Right cardiac atrium (tissue), 5 donors: Measurements from ENCODE around the gene FADS3. TPM values are rescaled to one million over a fixed set of nuclear protein-coding genes. Genes with fewer than 3 reads are reported as not detected.

Experiments
- ATAC-seq, 2 donors: fragments of 200-7000 bp; cut with Tn5 transposase; one replicate each; pipeline versions ENCODE4 v1.8.0 to v1.9.1; 2020; ENCODE audit warnings: moderate library complexity in 2 of 2, mild to moderate bottlenecking in 1 of 2
- DNase-seq, 3 donors: peaks; one replicate each; pipeline ENCODE4 v3.0.0-alpha.2; 2020
- H3K27ac ChIP-seq: one replicate; pipeline ENCODE4 v1.5.1; 2013; ENCODE audit warnings: mild to moderate bottlenecking, low read length, control low read depth, moderate library complexity
- H3K27me3 ChIP-seq: one replicate; pipeline ENCODE4 v1.6.1; 2013; ENCODE audit not compliant: control insufficient read depth, insufficient read depth
- H3K4me1 ChIP-seq: one replicate; pipeline ENCODE4 v1.6.1; 2013; ENCODE audit warnings: low read length; ENCODE audit not compliant: control insufficient read depth, insufficient read depth
- H3K4me3 ChIP-seq: one replicate; pipeline ENCODE4 v1.5.1; 2013; ENCODE audit warnings: low read length, control low read depth
- H3K9me3 ChIP-seq: one replicate; pipeline ENCODE4 v1.6.1; 2013; ENCODE audit warnings: low read length; ENCODE audit not compliant: control insufficient read depth
- WGBS: extraction: QIAGEN DNeasy Blood & Tissue Kit; methylation state at CpG from one replicate; pipeline ENCODE4 v1.1.7; 2013; 5-methylcytosine and 5-hydroxymethylcytosine counted together
- intact Hi-C, 4 donors: fragments of 100-400 bp; cut with DNase I; formaldehyde crosslinking; loops; one replicate each; pipeline versions ENCODE4 v1.11.0 to v1.14.0; 2022 to 2023
- long read RNA-seq, 4 donors: library from polyadenylated mRNA; unstranded; transcript quantifications; one replicate each; pipeline ENCODE4 v2.0.0, GENCODE V29; 2020 to 2021
- polyA plus RNA-seq: library from polyadenylated mRNA; stranded (reverse); fragments of 200-250 nt; gene quantifications from one replicate; pipeline ENCODE4 v1.2.3, GENCODE V29; 2013
- total RNA-seq, 4 donors: library from RNA; stranded (reverse); fragmentation: NEBNext Ultra II Directional; extraction: Animal tissue kit (Norgen Biotek cat#: 25700); gene quantifications; one replicate each; pipeline ENCODE4 v1.2.1, GENCODE V29; 2021
- donor health status: healthy with polysubstance abuse.
- donor health status: DM: no; HTN: yes; CAD: no.
- donor health status: DM: no; HTN: no; CAD: no.
- donor health status: DM: no; HTN: yes; CAD: no; lungs with severe emphysema.
- donor health status: DM: yes; HTN: yes; CAD: no.

Gene FADS3, protein sequence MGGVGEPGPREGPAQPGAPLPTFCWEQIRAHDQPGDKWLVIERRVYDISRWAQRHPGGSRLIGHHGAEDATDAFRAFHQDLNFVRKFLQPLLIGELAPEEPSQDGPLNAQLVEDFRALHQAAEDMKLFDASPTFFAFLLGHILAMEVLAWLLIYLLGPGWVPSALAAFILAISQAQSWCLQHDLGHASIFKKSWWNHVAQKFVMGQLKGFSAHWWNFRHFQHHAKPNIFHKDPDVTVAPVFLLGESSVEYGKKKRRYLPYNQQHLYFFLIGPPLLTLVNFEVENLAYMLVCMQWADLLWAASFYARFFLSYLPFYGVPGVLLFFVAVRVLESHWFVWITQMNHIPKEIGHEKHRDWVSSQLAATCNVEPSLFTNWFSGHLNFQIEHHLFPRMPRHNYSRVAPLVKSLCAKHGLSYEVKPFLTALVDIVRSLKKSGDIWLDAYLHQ
- total RNA-seq (10 to 100 TPM; 37.5 to 50.1 (median 42.5) TPM), polyA plus RNA-seq (43.1 TPM)
- long read RNA-seq, donor 1, transcript FADS3-201 (12 exons, 1,779 nt): major isoform, 63 of 119 reads
- long read RNA-seq, donor 1, partial matches to known transcripts: 10 of 119 reads
- long read RNA-seq, donor 1, other reads (novel, unspliced or antisense): 45 of 119 reads
- long read RNA-seq, donor 2, transcript FADS3-201 (12 exons, 1,779 nt): major isoform, 37 of 68 reads
- long read RNA-seq, donor 2, partial matches to known transcripts: 5 of 68 reads
- long read RNA-seq, donor 2, other reads (novel, unspliced or antisense): 26 of 68 reads
- long read RNA-seq, donor 3, transcript FADS3-201 (12 exons, 1,779 nt): major isoform, 15 of 55 reads
- long read RNA-seq, donor 3, partial matches to known transcripts: 20 of 55 reads
- long read RNA-seq, donor 3, other reads (novel, unspliced or antisense): 19 of 55 reads
- long read RNA-seq, donor 4, transcript FADS3-201 (12 exons, 1,779 nt): major isoform, 41 of 86 reads
- long read RNA-seq, donor 4, partial matches to known transcripts: 8 of 86 reads
- long read RNA-seq, donor 4, other reads (novel, unspliced or antisense): 37 of 86 reads

DNA sequence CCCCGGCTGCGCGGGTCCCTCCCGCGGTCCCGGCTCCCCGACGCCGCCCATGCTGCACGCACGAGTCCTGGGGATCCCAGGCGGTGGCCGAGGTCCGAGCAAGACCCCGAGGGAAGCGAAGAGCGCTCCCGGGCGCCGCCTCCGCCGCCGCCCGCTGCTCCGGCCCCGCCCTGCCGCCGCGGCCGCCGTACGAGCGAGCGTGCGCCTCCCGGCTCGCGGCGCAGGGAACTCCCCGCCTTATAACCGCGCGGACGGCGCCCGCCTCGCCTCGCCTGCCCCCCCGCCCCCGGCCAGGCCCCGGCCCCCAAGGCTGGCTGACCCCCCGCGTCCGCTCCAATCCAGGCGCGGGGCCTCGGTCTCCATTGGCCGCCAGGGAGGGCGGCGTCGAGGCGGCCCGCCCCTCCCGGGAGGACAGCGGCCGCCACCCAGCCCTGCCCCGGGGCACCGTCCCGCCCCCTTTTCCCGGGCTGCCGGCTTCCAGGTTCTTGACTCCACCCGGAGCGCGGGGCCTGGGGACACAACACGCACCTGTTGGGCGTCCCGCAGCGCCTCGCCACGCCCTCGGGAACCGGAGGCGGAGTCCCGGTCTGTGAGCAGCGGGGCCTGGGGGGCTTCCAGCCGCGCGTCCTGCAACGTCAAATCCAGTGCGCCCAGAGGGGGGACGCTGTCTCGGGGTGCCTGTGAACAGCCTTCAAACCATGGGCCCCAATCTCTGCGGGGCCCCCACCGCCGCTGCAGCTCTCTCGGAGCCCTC lies at the start of gene FADS3:
Gene FADS3, minus strand, starts transcription at position 215 of the 754 bp plus-strand sequence. Its CDS starts 164 bp downstream, at position 51.
- peak; percentile 91 to 94 for ATAC-seq
- peak; percentile 90 to 96 (median 96) for DNase-seq
- under 1% methylated on average over 96 of the region's 96 CpGs for WGBS
- Histone ChIP-seq H3K27ac (peak within 1 kb of the TSS; percentile 89), H3K4me3 (peak within 1 kb of the TSS; percentile 61), H3K4me1 (peaks cover 12% of the 10 kb centered on the region), H3K27me3 (no peaks in the 10 kb centered on the region), H3K9me3 (no peaks in the 10 kb centered on the region)
- intact Hi-C loops: loop anchor here in 1 of 4 donors (10.0 kb wide), 1 partner anchor 97 kb away; the partner anchor contains the start of genes FEN1 and TMEM258

DNA sequence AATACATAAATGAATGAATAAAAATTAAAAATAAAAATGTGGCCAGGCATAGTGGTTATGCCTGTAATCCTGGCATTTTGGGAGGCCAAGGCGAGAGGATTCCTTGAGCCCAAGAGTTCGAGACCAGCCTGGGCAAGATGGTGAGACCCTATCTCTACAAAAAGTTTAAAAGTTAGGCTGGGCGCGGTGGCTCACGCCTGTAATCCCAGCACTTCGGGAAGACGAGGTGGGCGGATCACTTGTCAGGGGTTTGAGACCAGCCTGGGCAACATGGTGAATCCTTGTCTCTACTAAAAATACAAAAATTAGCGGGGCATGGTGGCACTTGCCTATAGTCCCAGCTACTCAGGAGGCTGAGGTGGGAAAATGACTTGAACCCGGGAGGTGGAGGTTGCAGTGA lies 49.1 kb upstream of the FADS3 start:
- WGBS: 93% methylated on average over 10 of the region's 10 CpGs
- Histone ChIP-seq H3K4me1 (no peaks in the 10 kb centered on the region), H3K9me3 (no peaks in the 10 kb centered on the region), H3K27me3 (no peaks in the 10 kb centered on the region), H3K4me3 (no peak overlapping the region), H3K27ac (no peak overlapping the region)
- no peak for ATAC-seq
- intact Hi-C loops: loop anchor here in 1 of 4 donors (10.0 kb wide), 1 partner anchor 134 kb away; no protein-coding TSS in a partner anchor
- DNase-seq: no peak

DNA sequence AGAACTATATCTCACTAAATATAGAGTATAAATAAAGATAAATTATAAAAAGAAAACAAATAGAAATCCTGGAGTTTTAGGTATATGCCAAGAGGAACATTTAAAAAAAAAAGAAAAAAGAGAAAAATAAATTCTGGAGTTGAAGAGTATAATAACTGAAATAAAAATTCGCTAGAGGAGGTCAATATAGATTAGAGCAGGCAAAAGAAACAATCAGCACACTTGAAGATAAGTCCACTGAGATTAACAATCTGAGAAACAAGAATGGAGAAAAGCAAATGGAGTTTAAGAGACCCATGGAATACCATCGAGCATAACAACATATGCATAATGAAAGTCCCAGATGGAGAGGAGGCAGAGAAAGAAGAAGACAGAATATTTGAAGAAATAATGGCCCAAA lies 44.5 kb upstream of the FADS3 start:
- Histone ChIP-seq H3K27me3 (no peaks in the 10 kb centered on the region), H3K4me1 (no peaks in the 10 kb centered on the region), H3K9me3 (no peaks in the 10 kb centered on the region), H3K4me3 (no peak overlapping the region), H3K27ac (no peak overlapping the region)
- no peak for DNase-seq
- ATAC-seq: no peak
- intact Hi-C loops: no loop called here
- WGBS: 81% methylated on average over 2 of the region's 2 CpGs

DNA sequence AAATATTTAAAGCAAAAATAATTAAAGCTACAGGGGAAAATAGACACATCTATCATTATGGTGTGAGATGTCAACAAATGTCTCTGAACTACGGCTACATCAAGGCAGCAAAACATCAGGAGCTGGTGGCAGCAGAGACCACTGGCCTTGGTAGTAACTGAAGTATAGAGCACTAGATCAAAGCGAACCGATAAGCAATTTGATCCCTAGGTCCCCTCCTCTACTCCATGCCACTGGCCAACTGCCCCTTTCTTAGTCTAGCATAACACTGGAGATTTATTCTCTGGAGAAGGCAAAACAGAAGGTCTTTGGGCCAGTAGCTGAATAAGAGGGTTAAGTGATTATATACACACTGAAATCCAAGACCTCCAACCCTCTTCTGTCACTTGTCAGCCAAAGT lies 39.6 kb upstream of the FADS3 start:
- 90% methylated on average over 3 of the region's 3 CpGs for WGBS

DNA sequence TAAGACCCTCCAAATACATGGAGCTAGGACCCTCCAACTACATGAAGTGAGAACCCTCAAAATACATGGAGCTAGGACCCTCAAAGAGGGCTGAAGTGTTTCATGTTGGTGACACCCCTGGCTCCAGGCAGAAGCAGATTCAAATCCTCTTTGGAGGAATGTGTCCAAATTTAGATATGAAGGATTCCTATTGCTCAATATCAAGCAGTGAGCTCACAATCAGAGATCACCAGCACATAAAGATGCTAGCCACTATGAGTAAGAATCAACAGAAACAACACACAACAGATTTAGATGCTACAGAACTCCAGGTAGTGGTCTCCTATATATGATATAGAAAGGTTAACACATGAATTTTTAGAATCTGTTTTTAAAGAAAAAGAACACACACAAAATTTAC lies 37.3 kb upstream of the FADS3 start:
- intact Hi-C loops: no loop called here
- no peak for ATAC-seq

More for the DNA sequence above, 39.6 kb upstream of the FADS3 start:
- DNase-seq (no peak), ATAC-seq (no peak)
- no peaks in the 10 kb centered on the region for H3K4me1 ChIP-seq
- no peak overlapping the region for H3K4me3 ChIP-seq
- intact Hi-C loops: no loop called here
- H3K27me3 ChIP-seq: no peaks in the 10 kb centered on the region
- H3K27ac ChIP-seq: no peak overlapping the region
- H3K9me3 ChIP-seq: no peaks in the 10 kb centered on the region

DNA sequence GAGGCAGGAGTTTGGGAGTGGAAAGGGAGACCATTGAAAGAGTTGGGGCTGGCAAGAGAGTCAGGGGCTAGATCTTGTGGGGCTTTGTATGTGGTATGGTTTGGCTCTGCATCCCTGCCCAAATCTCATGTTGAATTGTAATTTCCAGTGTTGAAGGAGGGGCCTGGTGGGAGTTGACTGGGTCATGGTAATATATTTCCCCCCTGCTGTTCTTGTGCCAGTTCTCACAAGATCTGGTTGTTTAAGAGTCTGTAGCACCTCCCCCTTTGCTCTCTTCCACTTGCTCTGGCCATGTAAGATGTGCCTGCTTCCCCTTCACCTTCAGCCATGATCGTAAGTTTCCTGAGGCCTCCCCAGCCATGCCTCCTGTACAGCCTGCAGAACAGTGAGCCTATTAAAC lies 36.2 kb upstream of the FADS3 start:
- intact Hi-C loops: no loop called here
- WGBS: 93% methylated on average over 1 of the region's 1 CpG
- Histone ChIP-seq H3K27ac (no peak overlapping the region), H3K4me1 (peaks cover 7% of the 10 kb centered on the region), H3K4me3 (no peak overlapping the region), H3K27me3 (no peaks in the 10 kb centered on the region), H3K9me3 (no peaks in the 10 kb centered on the region)
- no peak for ATAC-seq
- no peak for DNase-seq

More for the DNA sequence above, 37.3 kb upstream of the FADS3 start:
- no peak for DNase-seq
- H3K27ac ChIP-seq: no peak overlapping the region
- H3K4me1 ChIP-seq: no peaks in the 10 kb centered on the region
- H3K27me3 ChIP-seq: no peaks in the 10 kb centered on the region
- no peak overlapping the region for H3K4me3 ChIP-seq
- no peaks in the 10 kb centered on the region for H3K9me3 ChIP-seq

DNA sequence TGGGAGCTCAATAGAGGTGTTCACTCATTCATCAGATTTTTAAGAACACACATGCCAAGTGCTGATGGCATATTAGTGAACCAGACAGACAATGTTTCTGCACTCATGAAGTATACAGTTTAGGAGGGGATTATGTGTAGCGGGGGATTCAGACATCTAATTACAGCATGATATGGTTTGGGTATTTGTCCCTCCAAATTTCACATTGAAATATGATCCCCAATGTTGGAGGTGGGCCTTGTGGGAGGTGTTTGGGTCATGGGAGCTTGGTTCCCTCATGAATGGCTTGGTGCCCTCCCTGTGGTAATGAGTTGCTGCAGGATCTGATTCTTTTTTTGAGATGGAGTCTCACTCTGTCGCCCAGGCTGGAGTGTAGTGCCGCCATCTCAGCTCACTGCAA lies 34.9 kb upstream of the FADS3 start:
- Histone ChIP-seq H3K4me3 (no peak overlapping the region), H3K27me3 (no peaks in the 10 kb centered on the region), H3K9me3 (no peaks in the 10 kb centered on the region), H3K27ac (no peak overlapping the region), H3K4me1 (peaks cover 7% of the 10 kb centered on the region)
- intact Hi-C loops: no loop called here
- 90% methylated on average over 3 of the region's 3 CpGs for WGBS
- ATAC-seq: no peak
- DNase-seq: no peak

DNA sequence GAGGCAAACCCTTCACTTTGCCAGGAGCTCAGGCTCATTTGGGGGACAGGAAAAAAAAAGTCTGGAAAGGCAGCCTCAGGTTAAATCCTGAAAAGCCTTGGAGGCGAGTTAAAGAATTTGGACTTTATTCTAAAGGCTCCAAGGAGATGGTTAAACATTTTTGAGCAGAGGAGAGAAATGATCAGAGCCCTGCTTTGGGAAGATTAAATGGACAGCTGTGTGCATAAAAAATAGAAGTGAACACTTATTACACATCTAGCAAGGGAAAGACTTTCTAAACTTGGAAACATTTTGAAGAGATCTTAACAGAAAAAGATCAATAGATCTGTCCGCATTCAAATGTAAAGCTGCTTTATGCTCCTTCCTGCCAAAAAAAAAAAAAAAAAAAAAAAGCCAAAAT lies 34.4 kb upstream of the FADS3 start:
- Histone ChIP-seq H3K4me3 (no peak overlapping the region), H3K9me3 (no peaks in the 10 kb centered on the region), H3K4me1 (peaks cover 7% of the 10 kb centered on the region), H3K27ac (no peak overlapping the region), H3K27me3 (no peaks in the 10 kb centered on the region)
- intact Hi-C loops: no loop called here
- DNase-seq (no peak), ATAC-seq (no peak)
- 90% methylated on average over 2 of the region's 2 CpGs for WGBS

DNA sequence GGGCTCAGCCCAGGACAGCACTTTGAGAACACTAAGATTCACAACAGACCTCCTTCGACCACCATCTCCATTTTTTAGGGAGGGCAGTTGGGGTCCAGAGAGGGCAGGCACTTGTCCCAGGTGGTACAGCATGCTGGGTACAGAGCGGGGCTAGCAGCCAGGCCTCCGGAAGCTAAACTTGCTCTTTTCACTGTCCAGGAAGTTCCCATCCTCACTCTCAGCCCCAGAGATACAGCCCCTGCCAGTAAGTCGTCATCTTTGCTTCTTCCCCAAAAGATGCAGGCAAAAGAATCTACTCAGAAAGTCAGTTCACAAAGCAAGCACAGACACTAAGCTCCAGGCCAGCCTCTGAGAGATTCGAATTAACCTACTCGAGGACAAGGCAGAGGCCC lies 32.7 kb upstream of the FADS3 start:
- Histone ChIP-seq H3K27me3 (no peaks in the 10 kb centered on the region), H3K27ac (peak overlapping the region; percentile 86), H3K9me3 (no peaks in the 10 kb centered on the region), H3K4me3 (no peak overlapping the region), H3K4me1 (peaks cover 10% of the 10 kb centered on the region)
- no peak for DNase-seq
- ATAC-seq: no peak
- WGBS: 43% methylated on average over 6 of the region's 6 CpGs
- intact Hi-C loops: no loop called here

DNA sequence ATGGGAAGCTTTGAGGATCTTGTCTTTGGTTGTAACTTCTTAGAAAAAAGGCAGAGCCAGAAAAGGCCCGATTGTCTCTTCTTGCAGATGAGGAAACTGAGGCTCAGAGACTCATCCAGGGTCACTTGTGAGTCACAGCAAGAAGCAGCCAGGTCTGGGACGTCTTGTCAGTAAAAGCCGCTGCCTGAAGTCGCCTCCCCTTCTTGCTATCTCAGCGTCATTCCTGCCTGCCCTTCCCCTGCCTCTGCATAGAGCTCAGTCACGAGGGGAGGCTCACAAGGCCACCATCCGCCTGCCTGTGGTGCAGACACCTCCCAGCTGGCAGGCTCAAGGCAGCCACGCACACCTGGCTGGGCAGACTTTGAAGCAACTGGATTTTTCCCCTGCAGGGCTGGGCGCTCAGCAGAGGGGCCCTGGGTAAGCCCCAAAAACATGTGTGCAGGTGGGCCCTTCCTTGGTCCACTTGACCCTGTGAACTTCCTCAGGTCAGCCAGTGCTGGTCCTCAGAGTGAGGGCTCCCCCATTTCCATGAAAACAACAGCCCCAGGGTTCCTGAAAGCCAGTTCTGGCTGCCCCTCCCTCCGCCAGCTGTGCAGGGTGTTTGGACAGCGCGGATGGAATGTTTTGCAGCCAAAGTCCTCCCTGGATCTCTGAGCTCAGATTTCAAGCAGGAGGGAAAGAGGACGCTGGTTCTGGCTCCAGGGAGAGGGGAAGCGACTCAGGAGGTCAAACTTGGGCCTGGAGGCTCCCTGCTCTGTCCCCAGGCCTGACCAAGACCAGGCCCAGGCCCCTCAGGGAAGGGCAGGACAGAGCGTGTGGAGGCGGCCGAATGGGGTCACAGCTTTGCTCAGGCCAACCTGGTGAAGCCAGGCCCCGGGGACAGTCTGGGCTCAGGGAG lies 32.1 kb upstream of the FADS3 start:
- 29% methylated on average over 18 of the region's 18 CpGs for WGBS
- DNase-seq (peak; percentile 72 to 92 (median 89)), ATAC-seq (peak; percentile 80 to 81)
- peak overlapping the region; percentile 86 for H3K27ac ChIP-seq
- peaks cover 10% of the 10 kb centered on the region for H3K4me1 ChIP-seq
- no peaks in the 10 kb centered on the region for H3K27me3 ChIP-seq
- no peak overlapping the region for H3K4me3 ChIP-seq
- no peaks in the 10 kb centered on the region for H3K9me3 ChIP-seq
- intact Hi-C loops: no loop called here
